PC-3 (cell line): Measurements from ENCODE around the gene AP1B1. TPM values are rescaled to one million over a fixed set of nuclear protein-coding genes. Genes with fewer than 3 reads are reported as not detected.

ENCODE experiments used
- ATAC-seq: fragments of 200-7000 bp; cut with Tn5 transposase; 2 replicates; pipeline ENCODE4 v1.9.1; 2020; ENCODE audit warnings: mild to moderate bottlenecking, moderate library complexity
- BruUV-seq: library from RNA; stranded (reverse); fragments of 400-500 nt; replicated peaks from 2 replicates; lab custom pipeline; 2021; lab: Mats Ljungman, UMichigan
- CTCF ChIA-PET: fragments of 300-600 bp; sonication (Branson Sonifier 250); formaldehyde crosslinking; loops from one replicate; lab custom pipeline; 2022; ENCODE audit warnings: antibody characterized with exemption; lab: Charles Lee
- POLR2A ChIA-PET: fragments of 300-600 bp; sonication (Branson Sonifier 250); formaldehyde crosslinking; loops from one replicate; lab custom pipeline; 2022; ENCODE audit warnings: antibody characterized with exemption; ENCODE audit not compliant: unreplicated experiment; lab: Charles Lee
- DNase-seq: peaks from one replicate; pipeline ENCODE4 v3.0.0-alpha.2; 2015
- H2AFZ ChIP-seq: fragments of 300-600 bp; sonication (generic); 2 replicates; pipeline ENCODE4 v1.6.0; 2016; ENCODE audit warnings: antibody characterized with exemption, low read length
- H3F3A ChIP-seq: fragments of 300-600 bp; sonication (generic); one replicate; pipeline ENCODE4 v1.6.0; 2017; ENCODE audit warnings: antibody characterized with exemption, low read length, control low read depth, mild to moderate bottlenecking; ENCODE audit not compliant: unreplicated experiment
- H3K27ac ChIP-seq: fragments of 300-600 bp; sonication (generic); 2 replicates; pipeline ENCODE4 v1.5.1; 2016; ENCODE audit warnings: mild to moderate bottlenecking, low read length
- H3K27me3 ChIP-seq: fragments of 300-600 bp; sonication (generic); 2 replicates; pipeline ENCODE4 v1.6.1; 2016; ENCODE audit warnings: low read length, mixed read lengths
- H3K36me3 ChIP-seq: fragments of 300-600 bp; sonication (generic); 2 replicates; pipeline ENCODE4 v1.6.1; 2016; ENCODE audit warnings: low read depth, mixed run types, low read length, mixed read lengths
- H3K4me1 ChIP-seq: fragments of 300-600 bp; sonication (generic); 2 replicates; pipeline ENCODE4 v1.5.1; 2016; ENCODE audit warnings: low read length; ENCODE audit not compliant: insufficient read depth
- H3K4me2 ChIP-seq: fragments of 300-600 bp; sonication (generic); 2 replicates; pipeline ENCODE4 v1.6.0; 2016; ENCODE audit warnings: low read length
- H3K4me3 ChIP-seq: fragments of 300-600 bp; sonication (generic); 2 replicates; pipeline ENCODE4 v1.5.1; 2016; ENCODE audit warnings: mild to moderate bottlenecking, low read length, mixed read lengths
- H3K79me2 ChIP-seq: fragments of 300-600 bp; sonication (generic); 2 replicates; pipeline ENCODE4 v1.6.1; 2017; ENCODE audit warnings: low read length, mixed read lengths
- H3K9ac ChIP-seq: fragments of 300-600 bp; sonication (generic); 2 replicates; pipeline ENCODE4 v1.6.0; 2016; ENCODE audit warnings: mild to moderate bottlenecking, low read length
- H3K9me2 ChIP-seq: fragments of 300-600 bp; sonication (generic); replicated peaks from 2 replicates; pipeline ENCODE4 v1.6.1; 2016; ENCODE audit warnings: mixed run types, low read length, mixed read lengths
- H3K9me3 ChIP-seq: fragments of 300-600 bp; sonication (generic); 2 replicates; pipeline ENCODE4 v1.6.1; 2016; ENCODE audit warnings: low read length, mixed read lengths
- H4K20me1 ChIP-seq: fragments of 300-600 bp; sonication (generic); 2 replicates; pipeline ENCODE4 v1.6.1; 2016; ENCODE audit warnings: low read length, mixed read lengths
- EZH2 ChIP-seq: fragments of 300-600 bp; sonication (generic); IDR thresholded peaks from one replicate; pipeline ENCODE4 v1.6.1; 2017; ENCODE audit warnings: antibody characterized with exemption, mild to moderate bottlenecking, low read length; ENCODE audit not compliant: unreplicated experiment
- EZH2phosphoT487 ChIP-seq: fragments of 300-600 bp; sonication (generic); IDR thresholded peaks from 2 replicates; pipeline ENCODE4 v1.6.1; 2018; ENCODE audit warnings: mild to moderate bottlenecking, antibody characterized with exemption, low read length, borderline replicate concordance
- intact Hi-C: fragments of 100-400 bp; cut with micrococcal nuclease; formaldehyde crosslinking; loops from 2 replicates; pipeline ENCODE4 v1.9.0; 2023
- total RNA-seq: library from RNA; depleted of rRNA; stranded (reverse); fragments of >200 nt; gene quantifications from 2 replicates; pipeline ENCODE4 v1.2.3, GENCODE V29; 2014
- TF ChIP-seq, protein P1 (sequence below): fragments of 300-600 bp; sonication (generic); conservative IDR thresholded peaks from 2 replicates; pipeline ENCODE4 v1.5.1; 2017; ENCODE audit warnings: antibody characterized with exemption, low read depth, mild to moderate bottlenecking, low read length

The AP1B1 gene
- total RNA-seq, 1 experiment from 2014 or later, result 81.2 TPM

DNA sequence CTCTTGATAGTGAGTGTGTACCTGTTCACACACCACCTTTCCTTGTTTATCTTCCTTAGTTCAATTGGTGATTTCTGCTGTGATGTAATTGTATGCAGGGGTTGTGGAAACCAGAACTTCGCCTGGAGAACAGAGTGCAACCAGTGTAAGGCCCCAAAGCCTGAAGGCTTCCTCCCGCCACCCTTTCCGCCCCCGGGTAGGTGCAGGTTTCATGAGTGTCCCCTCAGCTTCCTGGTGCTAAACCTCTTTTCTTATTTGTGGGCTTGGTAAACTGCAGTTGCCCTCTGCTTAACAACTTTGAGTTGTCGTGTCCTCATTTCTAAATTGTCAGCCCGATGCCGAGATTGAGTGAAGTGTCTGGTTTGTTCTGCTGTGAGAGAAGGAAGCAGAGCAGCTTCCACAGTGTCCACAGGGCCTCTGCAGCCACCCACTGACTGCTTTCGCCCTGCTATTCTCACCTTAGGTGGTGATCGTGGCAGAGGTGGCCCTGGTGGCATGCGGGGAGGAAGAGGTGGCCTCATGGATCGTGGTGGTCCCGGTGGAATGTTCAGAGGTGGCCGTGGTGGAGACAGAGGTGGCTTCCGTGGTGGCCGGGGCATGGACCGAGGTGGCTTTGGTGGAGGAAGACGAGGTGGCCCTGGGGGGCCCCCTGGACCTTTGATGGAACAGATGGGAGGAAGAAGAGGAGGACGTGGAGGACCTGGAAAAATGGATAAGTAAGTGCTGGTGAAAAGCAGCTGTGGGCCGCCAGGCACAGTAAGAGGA, 89.1 kb downstream of the AP1B1 start:
- Histone ChIP-seq H3K9me2 (no peaks in the 10 kb centered on the region), H3K79me2 (no peaks in the 10 kb centered on the region), H3K4me1 (no peaks in the 10 kb centered on the region), H3K27me3 (no peaks in the 10 kb centered on the region), H3K9me3 (no peaks in the 10 kb centered on the region), H3K4me3 (no peak overlapping the region), H3K9ac (no peak overlapping the region), H3K27ac (no peak overlapping the region), H3K36me3 (peaks cover 52% of the 10 kb centered on the region), H4K20me1 (0 out of 2 replicates have a peak, but pooled peaks cover 4% of the 10 kb centered on the region), H2AFZ (no peak overlapping the region), H3F3A (peaks cover 6% of the 10 kb centered on the region), H3K4me2 (no peak overlapping the region)
- ATAC-seq (no peak), DNase-seq (no peak)
- ChIA-PET POLR2A (interaction anchor here (0.7 kb wide), 1 partner anchor 12 kb away, joined by 3 read pairs; no protein-coding TSS in a partner anchor), CTCF (interaction anchor here (0.6 kb wide), 1 partner anchor 266 kb away, joined by 3 read pairs; no protein-coding TSS in a partner anchor)
- intact Hi-C loops, result no loop called here
- BruUV-seq, result no TSS peak
- TF ChIP-seq, protein P1, sequence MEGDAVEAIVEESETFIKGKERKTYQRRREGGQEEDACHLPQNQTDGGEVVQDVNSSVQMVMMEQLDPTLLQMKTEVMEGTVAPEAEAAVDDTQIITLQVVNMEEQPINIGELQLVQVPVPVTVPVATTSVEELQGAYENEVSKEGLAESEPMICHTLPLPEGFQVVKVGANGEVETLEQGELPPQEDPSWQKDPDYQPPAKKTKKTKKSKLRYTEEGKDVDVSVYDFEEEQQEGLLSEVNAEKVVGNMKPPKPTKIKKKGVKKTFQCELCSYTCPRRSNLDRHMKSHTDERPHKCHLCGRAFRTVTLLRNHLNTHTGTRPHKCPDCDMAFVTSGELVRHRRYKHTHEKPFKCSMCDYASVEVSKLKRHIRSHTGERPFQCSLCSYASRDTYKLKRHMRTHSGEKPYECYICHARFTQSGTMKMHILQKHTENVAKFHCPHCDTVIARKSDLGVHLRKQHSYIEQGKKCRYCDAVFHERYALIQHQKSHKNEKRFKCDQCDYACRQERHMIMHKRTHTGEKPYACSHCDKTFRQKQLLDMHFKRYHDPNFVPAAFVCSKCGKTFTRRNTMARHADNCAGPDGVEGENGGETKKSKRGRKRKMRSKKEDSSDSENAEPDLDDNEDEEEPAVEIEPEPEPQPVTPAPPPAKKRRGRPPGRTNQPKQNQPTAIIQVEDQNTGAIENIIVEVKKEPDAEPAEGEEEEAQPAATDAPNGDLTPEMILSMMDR, result no peak
- TF ChIP-seq EZH2 (no peak), EZH2phosphoT487 (no peak)

DNA sequence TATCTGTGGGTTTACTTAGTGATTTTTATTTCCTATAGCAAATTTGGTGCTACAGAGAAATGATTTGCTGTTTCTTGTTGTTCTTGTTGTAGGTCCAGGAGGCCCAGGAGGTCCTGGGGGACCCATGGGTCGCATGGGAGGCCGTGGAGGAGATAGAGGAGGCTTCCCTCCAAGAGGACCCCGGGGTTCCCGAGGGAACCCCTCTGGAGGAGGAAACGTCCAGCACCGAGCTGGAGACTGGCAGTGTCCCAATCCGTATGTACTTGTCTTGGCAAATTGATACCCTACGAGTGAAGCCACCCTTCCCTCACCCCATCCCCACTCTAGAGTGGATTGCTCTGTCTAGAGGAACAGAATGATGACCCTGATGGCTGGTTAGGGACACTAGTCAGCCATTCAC, 89.7 kb downstream of the AP1B1 start:
- Histone ChIP-seq H3K79me2 (no peaks in the 10 kb centered on the region), H3K36me3 (peaks cover 57% of the 10 kb centered on the region), H3F3A (peaks cover 6% of the 10 kb centered on the region), H2AFZ (no peak overlapping the region), H4K20me1 (0 out of 2 replicates have a peak, but pooled peaks cover 4% of the 10 kb centered on the region), H3K9ac (no peak overlapping the region), H3K27ac (no peak overlapping the region), H3K27me3 (no peaks in the 10 kb centered on the region), H3K9me2 (no peaks in the 10 kb centered on the region), H3K9me3 (no peaks in the 10 kb centered on the region), H3K4me3 (no peak overlapping the region), H3K4me2 (no peak overlapping the region), H3K4me1 (no peaks in the 10 kb centered on the region)
- TF ChIP-seq EZH2 (no peak), EZH2phosphoT487 (no peak)
- TF ChIP-seq, protein P1, result no peak
- CTCF ChIA-PET, result interaction anchor here (0.6 kb wide), 1 partner anchor 266 kb away, joined by 3 read pairs; no protein-coding TSS in a partner anchor
- ATAC-seq (no peak), DNase-seq (no peak)
- BruUV-seq, result no TSS peak
- POLR2A ChIA-PET, result no interaction called here
- intact Hi-C loops, result no loop called here

DNA sequence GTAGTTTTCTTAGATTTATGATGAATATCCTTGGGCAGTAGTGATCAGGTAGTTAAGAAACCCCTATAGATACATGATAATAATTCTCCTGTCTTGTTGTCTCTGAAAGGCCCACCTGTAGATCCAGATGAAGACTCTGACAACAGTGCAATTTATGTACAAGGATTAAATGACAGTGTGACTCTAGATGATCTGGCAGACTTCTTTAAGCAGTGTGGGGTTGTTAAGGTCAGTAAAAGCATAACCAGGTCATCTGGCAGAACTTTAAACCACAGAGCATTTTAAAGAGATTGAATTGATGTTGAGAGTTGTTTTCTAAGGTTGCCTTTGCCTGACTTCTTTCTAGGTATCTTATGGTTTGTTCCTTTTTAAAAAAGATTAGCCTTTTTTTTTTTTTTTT, 96.0 kb downstream of the AP1B1 start:
- no peak overlapping the region for H3K4me2 ChIP-seq
- DNase-seq (no peak), ATAC-seq (no peak)
- peaks cover 20% of the 10 kb centered on the region for H4K20me1 ChIP-seq
- TF ChIP-seq EZH2 (no peak), EZH2phosphoT487 (no peak)
- TF ChIP-seq, protein P1, result no peak
- no peaks in the 10 kb centered on the region for H3K27me3 ChIP-seq
- H3K27ac ChIP-seq, result no peak overlapping the region
- intact Hi-C loops, result no loop called here
- H3F3A ChIP-seq, result no peaks in the 10 kb centered on the region
- BruUV-seq, result no TSS peak
- H3K9ac ChIP-seq, result no peak overlapping the region
- peaks cover 93% of the 10 kb centered on the region for H3K36me3 ChIP-seq
- H3K4me1 ChIP-seq, result no peaks in the 10 kb centered on the region
- H2AFZ ChIP-seq, result no peak overlapping the region
- H3K9me2 ChIP-seq, result no peaks in the 10 kb centered on the region
- H3K4me3 ChIP-seq, result no peak overlapping the region
- CTCF ChIA-PET, result no interaction called here
- peaks cover 16% of the 10 kb centered on the region for H3K79me2 ChIP-seq
- H3K9me3 ChIP-seq, result no peaks in the 10 kb centered on the region
- POLR2A ChIA-PET, result no interaction called here
